Fibroblast of skin of back (primary cell): ENCODE measurements around the gene APCS. TPM values are rescaled to one million over a fixed set of nuclear protein-coding genes. Genes with fewer than 3 reads are reported as not detected.

Experiments
- DNase-seq: peaks from one replicate; pipeline ENCODE4 v3.0.0-alpha.2; 2013
- polyA plus RNA-seq, 2 experiments: library from polyadenylated mRNA; unstranded; fragments of 120-200 nt; gene quantifications; one replicate each; pipeline ENCODE4 v1.2.1, GENCODE V29; 2013; ENCODE audit not compliant: insufficient read length in 2 of 2

Gene APCS, protein sequence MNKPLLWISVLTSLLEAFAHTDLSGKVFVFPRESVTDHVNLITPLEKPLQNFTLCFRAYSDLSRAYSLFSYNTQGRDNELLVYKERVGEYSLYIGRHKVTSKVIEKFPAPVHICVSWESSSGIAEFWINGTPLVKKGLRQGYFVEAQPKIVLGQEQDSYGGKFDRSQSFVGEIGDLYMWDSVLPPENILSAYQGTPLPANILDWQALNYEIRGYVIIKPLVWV
- polyA plus RNA-seq (2013, experiment 1 of 2; ENCODE audit: insufficient read length): not detected
- not detected for polyA plus RNA-seq (2013, experiment 2 of 2; ENCODE audit: insufficient read length)

- no peak for DNase-seq
Observed at GRCh38 chr1:159587461-159587951, at the start of gene APCS. APCS (plus strand) TSS chr1:159587826; CDS start chr1:159587922, 96 bp downstream.

- no peak for DNase-seq
Observed at GRCh38 chr1:159548126-159548525, 39.5 kb upstream of the APCS start.

DNA sequence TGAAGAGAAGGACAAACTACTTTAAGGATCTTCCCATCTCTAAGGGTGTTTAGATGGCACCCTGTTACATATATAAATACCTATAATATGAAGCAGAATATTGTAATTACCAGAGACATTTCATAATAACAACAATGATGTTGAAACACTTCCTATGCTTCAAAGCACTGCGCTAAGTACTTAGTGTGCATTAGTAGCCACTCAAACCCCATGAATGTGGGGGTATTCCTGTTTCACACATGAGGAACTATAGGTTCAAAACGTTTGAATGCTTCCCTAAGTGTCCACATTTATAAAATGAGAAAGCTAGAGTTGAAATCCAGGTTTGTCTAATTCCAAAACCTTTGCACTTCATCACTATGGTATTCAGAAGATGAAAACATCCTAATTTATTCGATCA lies 33.4 kb upstream of the APCS start:
- no peak for DNase-seq

GRCh38 chr1:159554696-159555095 lies 32.9 kb upstream of the APCS start:
- no peak for DNase-seq

DNA sequence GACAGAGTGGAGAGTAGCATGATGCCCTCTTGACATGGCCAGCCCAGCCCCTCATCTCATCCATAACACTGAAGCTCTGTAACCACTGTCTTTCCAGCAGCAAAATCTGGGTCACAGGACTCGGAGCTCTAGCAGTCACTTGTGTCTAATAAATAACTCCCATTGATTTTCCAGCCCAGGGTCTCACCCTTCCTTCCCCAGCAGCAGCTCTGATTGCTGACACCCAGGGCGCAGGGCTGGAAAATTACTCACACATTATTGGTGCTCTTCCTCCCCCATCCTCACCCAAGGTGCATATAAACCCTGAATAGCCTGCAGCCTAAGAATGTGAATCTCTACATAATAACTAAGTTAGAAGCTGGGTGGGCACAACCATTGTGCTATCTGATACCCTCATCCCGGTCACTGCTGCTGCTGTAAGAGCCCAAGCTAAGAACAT lies 30.7 kb upstream of the APCS start:
- no peak for DNase-seq

- no peak for DNase-seq
Observed at GRCh38 chr1:159560599-159560998, 27.0 kb upstream of the APCS start.

DNA sequence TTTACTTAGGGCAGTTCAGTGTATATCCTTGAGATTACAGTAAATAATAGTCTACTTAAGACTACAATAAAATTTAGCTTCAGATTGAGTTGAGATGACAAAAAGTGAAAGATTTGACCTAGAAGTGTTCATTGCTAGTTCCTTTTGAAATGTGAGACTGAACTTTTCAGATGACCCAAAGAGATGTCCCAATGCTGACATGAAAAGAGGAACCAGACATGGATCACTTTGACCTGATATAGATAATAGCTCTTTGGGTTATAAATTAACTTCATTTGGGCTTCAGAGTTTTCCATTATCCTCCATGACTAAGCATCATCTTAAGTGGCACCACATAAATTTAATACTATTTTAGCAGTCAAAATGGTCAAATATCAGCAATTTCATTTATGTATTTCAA lies 26.1 kb upstream of the APCS start:
- no peak for DNase-seq

DNA sequence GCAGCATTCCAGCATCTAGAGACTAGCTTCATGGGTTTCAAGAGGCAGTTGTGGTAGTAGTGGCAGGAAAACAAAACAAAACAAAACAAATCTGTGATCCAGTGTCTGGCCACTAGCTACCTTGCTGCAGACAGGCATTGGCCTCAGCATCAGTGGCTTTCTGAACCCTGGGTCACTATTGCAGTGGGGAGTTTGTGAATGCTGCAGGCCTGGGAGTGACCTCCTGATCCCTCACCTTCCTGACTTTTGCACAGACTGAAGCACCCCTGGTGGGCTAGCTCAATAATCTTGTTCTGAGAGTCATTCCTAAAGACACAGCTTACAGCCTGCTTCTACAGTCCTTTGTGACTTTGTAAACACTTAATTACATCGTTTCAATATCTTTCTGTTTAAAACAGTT lies 24.9 kb upstream of the APCS start:
- DNase-seq: no peak

GRCh38 chr1:159577446-159577845 lies 10.2 kb upstream of the APCS start:
- DNase-seq: no peak

GRCh38 chr1:159580340-159580739 lies 7.3 kb upstream of the APCS start:
- DNase-seq: no peak

DNA sequence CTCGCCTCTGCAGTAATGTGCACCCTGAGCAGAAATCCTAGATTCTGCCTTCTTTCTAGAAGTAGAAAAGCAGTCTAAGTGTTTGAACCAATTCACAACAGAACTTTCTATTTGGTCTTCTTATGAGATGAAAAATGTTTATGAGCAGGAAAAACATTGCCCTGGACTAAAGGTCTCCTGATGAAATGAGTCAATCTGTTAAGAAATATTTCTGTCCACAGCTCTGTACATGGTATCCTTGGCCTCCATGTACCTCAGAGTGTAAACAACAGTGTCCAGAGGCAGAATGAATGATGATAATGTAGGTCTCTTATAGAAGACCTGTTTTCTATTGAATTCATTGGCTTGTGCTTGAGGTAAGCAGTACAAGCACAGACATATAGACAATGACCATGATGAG lies 6.2 kb upstream of the APCS start:
- no peak for DNase-seq

- DNase-seq: no peak
Observed at GRCh38 chr1:159584536-159584935, 3.1 kb upstream of the APCS start.

DNA sequence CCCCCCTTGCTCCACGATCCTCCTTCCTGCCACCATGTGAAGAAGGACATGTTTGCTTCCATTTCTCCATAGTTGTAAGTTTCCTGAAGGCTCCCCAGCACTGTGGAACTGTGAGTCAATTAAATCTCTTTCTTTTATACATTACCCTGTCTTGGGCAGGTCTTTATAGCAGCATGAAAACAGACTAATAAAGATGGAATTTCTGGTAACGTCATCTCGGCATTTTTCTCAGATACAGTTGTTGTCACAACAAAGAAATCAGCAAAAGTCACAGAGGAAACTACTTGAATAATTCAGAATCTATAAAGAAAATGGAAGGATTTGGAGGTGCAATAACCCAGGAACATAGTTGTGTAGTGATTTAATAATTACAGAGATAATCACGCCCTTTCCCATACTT lies 4.4 kb downstream of the APCS start:
- DNase-seq: peak; percentile 72

GRCh38 chr1:159594625-159595405 lies 7.2 kb downstream of the APCS start:
- peak; percentile 91 for DNase-seq

DNA sequence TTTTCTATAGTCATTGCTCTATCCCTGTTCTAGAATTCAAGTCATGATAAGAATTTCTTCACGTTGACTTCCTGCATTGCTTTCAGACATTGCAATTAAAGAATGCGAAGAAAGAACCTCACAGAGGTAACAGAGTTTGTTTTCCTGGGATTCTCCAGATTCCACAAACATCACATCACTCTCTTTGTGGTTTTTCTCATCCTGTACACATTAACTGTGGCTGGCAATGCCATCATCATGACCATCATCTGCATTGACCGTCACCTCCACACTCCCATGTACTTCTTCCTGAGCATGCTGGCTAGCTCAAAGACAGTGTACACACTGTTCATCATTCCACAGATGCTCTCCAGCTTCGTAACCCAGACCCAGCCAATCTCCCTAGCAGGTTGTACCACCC lies 10.6 kb downstream of the APCS start:
- peak; percentile 99 for DNase-seq

DNA sequence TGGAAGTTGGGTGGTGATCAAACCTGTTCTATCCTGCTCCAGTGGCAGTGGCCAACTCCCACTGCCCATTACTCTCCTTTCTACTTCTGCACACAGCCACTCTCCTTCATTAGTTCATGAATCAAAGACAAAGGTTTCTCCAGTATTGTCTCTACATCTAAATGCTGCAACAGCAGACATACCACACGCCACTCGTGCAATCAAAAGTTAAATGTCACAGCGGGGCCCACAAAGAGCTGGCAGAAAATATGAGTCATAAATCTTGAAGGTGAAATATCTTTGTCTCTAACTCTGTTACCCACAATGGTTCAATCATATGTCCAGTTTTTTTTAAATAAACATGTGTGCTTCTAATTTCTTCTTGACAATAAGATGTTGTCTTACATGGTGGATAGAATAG lies 13.3 kb downstream of the APCS start:
- DNase-seq: no peak

DNA sequence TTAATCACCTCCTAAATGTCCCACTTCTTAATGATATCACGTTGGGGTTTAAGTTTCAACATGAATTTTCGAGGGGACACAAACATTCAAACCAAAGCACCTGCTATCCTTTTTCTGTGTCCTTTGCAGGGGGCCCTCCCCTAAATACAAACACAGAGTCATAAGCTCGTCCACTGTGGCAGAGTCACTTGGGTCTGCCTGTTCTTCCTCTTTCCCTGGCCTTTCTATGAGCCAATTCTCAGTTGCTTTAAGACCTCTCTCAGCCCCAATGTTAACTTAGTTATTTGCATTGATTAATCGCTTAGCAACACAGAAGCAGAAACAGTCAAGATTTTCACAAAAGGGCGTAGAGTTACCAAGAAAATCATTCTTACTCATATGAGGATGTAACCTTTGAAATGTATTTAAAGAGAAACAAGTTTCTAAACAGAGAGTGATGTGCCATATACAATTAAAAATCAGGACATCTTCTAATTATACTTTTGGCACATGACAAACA lies 14.9 kb downstream of the APCS start:
- DNase-seq: no peak

DNA sequence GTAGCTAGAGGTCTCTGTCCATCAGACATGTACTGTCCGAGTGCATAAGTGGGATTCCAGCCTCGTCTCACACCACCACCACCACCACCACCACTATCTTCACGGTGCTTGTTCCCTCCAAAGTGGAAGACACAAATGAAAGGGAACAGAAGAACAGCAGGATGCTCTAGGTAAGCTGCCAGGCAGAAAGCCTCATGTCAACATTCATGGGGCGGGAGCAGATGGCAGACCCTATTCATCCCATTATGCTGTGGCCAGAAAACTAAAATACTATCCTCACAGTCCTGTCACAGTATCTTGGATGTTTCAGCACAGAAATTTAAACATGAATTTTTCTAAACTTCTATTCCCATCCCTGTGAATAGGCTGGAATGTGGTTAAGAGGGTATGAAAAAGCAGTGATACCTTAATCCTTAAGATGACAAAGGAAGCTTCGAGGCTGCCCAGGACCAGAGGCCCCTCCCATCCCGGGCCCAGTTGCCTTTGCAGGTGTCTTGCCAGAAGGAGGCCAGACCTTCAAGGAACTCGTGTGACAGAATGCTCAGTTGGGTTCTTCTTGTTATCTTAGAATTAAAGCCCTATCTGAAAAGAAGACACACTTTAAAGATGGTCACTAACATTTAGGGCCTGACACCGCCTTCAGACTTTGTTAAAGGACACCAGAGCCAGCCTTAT lies 24.7 kb downstream of the APCS start:
- DNase-seq: no peak

- no peak for DNase-seq
Observed at GRCh38 chr1:159632922-159633321, 45.3 kb downstream of the APCS start.
